HG03139 (cell line): Measurements from ENCODE around the gene IRAK1.

ENCODE experiments used
- ATAC-seq: cut with Tn5 transposase; IDR thresholded peaks from one replicate; pipeline ENCODE4 v1.9.1; 2021; ENCODE audit not compliant: unreplicated experiment

IRAK1 gene

GRCh38 chrX:154021131-154021611 lies 1.5 kb upstream of the IRAK1 start:
- no peak for ATAC-seq

GRCh38 chrX:154020536-154021115 lies 924 bp upstream of the IRAK1 start:
- ATAC-seq: no peak

- ATAC-seq: peak; percentile 14
Measured at GRCh38 chrX:154019061-154019621, 561 bp downstream of the IRAK1 start.

- ATAC-seq: no peak
Measured at GRCh38 chrX:154018518-154019060, 1.1 kb downstream of the IRAK1 start.

- ATAC-seq: no peak
Measured at GRCh38 chrX:154017766-154018517, 1.8 kb downstream of the IRAK1 start.

- no peak for ATAC-seq
Measured at GRCh38 chrX:154016366-154017076, 3.2 kb downstream of the IRAK1 start.

GRCh38 chrX:154015581-154016264 lies 4.0 kb downstream of the IRAK1 start:
- ATAC-seq: no peak

GRCh38 chrX:154014429-154015380 lies 5.0 kb downstream of the IRAK1 start:
- no peak for ATAC-seq

GRCh38 chrX:154013614-154014360 lies 5.9 kb downstream of the IRAK1 start:
- ATAC-seq: no peak

- ATAC-seq: no peak
Measured at GRCh38 chrX:154013001-154013421, 6.7 kb downstream of the IRAK1 start.

GRCh38 chrX:154012336-154012991 lies 7.2 kb downstream of the IRAK1 start:
- no peak for ATAC-seq

- no peak for ATAC-seq
Measured at GRCh38 chrX:154011376-154012335, 8.0 kb downstream of the IRAK1 start.

GRCh38 chrX:154010330-154011087 lies 9.2 kb downstream of the IRAK1 start:
- no peak for ATAC-seq

- ATAC-seq: no peak
Measured at GRCh38 chrX:154008521-154008920, 11.2 kb downstream of the IRAK1 start.

GRCh38 chrX:154006947-154007346 lies 12.8 kb downstream of the IRAK1 start:
- ATAC-seq: no peak

GRCh38 chrX:154004315-154004714 lies 15.4 kb downstream of the IRAK1 start:
- ATAC-seq: no peak
